IPS DF 6.9 (cell line): Measurements from ENCODE around the gene DNAJC7.

Experiments used
- DNase-seq: peaks from one replicate; pipeline ENCODE4 v3.0.0-alpha.2; 2013; ENCODE audit warnings: low read depth, low spot score
- H3K27ac ChIP-seq: one replicate; pipeline ENCODE4 v1.5.1; 2013; ENCODE audit warnings: low read length, control low read depth
- H3K27me3 ChIP-seq: 2 replicates; pipeline ENCODE4 v1.6.1; 2013; ENCODE audit warnings: mild to moderate bottlenecking, low read length; ENCODE audit not compliant: control insufficient read depth, insufficient read depth
- H3K36me3 ChIP-seq: 2 replicates; pipeline ENCODE4 v1.6.1; 2013; ENCODE audit warnings: low read length; ENCODE audit not compliant: control insufficient read depth, insufficient read depth
- H3K4me1 ChIP-seq: 2 replicates; pipeline ENCODE4 v1.6.1; 2013; ENCODE audit warnings: low read length; ENCODE audit not compliant: control insufficient read depth, insufficient read depth
- H3K4me3 ChIP-seq: 2 replicates; pipeline ENCODE4 v1.5.1; 2013; ENCODE audit warnings: mild to moderate bottlenecking, low read length
- H3K9me3 ChIP-seq: 2 replicates; pipeline ENCODE4 v1.6.1; 2013; ENCODE audit warnings: low read length, inconsistent platforms; ENCODE audit not compliant: control insufficient read depth, insufficient read depth
- WGBS: extraction: QIAGEN DNeasy Blood & Tissue Kit; methylation state at CpG from one replicate; pipeline ENCODE4 v1.1.7; 2013; ENCODE audit warnings: mixed read lengths, missing lambda C conversion rate; ENCODE audit not compliant: insufficient read length, insufficient coverage; 5-methylcytosine and 5-hydroxymethylcytosine counted together

The DNAJC7 gene

GRCh38 chr17:41968676-41969075 is 48.6 kb downstream of the DNAJC7 start:
- Histone ChIP-seq H3K36me3 (peaks cover 30% of the 10 kb centered on the region), H3K27ac (no peak overlapping the region), H3K4me3 (no peak overlapping the region), H3K27me3 (no peaks in the 10 kb centered on the region), H3K9me3 (no peaks in the 10 kb centered on the region), H3K4me1 (peaks cover 2% of the 10 kb centered on the region; the same call in 1 of the 2 replicates)
- no peak for DNase-seq
- WGBS = no CpG with 5 or more reads among the region's 10 CpGs

- H3K9me3 ChIP-seq = no peaks in the 10 kb centered on the region
- WGBS = no CpG with 5 or more reads among the region's 37 CpGs
- H3K36me3 ChIP-seq = peaks cover 25% of the 10 kb centered on the region
- DNase-seq = no peak
- no peaks in the 10 kb centered on the region for H3K27me3 ChIP-seq
- no peak overlapping the region for H3K27ac ChIP-seq
- H3K4me1 ChIP-seq = peaks cover 2% of the 10 kb centered on the region; the same call in 1 of the 2 replicates
- no peak overlapping the region for H3K4me3 ChIP-seq
Observed at GRCh38 chr17:41967921-41968578, 49.2 kb downstream of the DNAJC7 start.

- H3K27ac ChIP-seq = no peak overlapping the region
- no peak for DNase-seq
- H3K4me1 ChIP-seq = peaks cover 2% of the 10 kb centered on the region; the same call in 1 of the 2 replicates
- no peaks in the 10 kb centered on the region for H3K9me3 ChIP-seq
- peak overlapping the region; percentile 59 for H3K4me3 ChIP-seq
- no peaks in the 10 kb centered on the region for H3K27me3 ChIP-seq
- WGBS = no CpG with 5 or more reads among the region's 39 CpGs
- peaks cover 18% of the 10 kb centered on the region for H3K36me3 ChIP-seq
Observed at GRCh38 chr17:41967141-41967920, 49.9 kb downstream of the DNAJC7 start.

DNA sequence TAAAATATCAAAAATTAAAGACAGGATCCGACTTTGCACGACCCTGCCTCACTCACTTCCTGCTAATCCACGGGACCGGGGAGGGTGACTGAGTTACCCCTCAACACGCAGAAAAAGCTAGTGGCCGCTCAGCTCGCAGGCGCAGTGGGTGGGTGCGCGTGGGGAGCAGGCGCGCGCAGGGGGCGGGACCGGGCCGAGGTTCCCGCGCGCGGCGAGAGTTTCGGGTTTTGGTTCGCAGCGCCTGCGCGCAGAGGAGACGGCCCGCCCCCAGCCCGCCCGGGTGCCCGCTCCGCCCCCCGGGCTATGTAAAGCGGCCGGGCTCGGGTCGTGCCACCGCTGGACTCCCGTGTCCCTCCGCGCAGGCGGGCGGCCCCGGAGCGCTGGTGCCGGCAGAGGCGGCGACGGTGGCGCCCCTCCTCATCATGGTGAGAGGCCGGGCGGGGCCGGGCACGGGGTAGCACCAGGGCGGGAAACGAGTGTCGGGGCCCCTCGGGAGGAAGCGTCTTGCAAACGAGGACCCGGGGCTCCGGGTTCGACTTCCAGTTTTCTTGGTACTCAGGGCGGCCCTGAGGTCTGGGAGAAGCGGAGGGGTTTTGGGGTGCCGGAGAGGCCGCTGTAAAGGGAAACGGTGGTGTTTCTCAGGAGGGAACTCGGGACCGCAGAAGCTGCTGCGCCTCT is 50.6 kb downstream of the DNAJC7 start, which contains the start of gene CNP:
Gene CNP, plus strand, starts transcription at position 333 of the 678 bp plus-strand sequence. Its CDS starts 90 bp downstream, at position 423.
- WGBS = no CpG with 5 or more reads among the region's 71 CpGs
- H3K27me3 ChIP-seq = no peaks in the 10 kb centered on the region
- peaks cover 2% of the 10 kb centered on the region; the same call in 1 of the 2 replicates for H3K4me1 ChIP-seq
- H3K36me3 ChIP-seq = peaks cover 11% of the 10 kb centered on the region
- peak within 1 kb of the TSS; percentile 59 for H3K4me3 ChIP-seq
- peak; percentile 45 for DNase-seq
- no peaks in the 10 kb centered on the region for H3K9me3 ChIP-seq
- no peak within 1 kb of the TSS for H3K27ac ChIP-seq

- H3K4me1 ChIP-seq = peaks cover 2% of the 10 kb centered on the region; the same call in 1 of the 2 replicates
- H3K9me3 ChIP-seq = no peaks in the 10 kb centered on the region
- H3K27ac ChIP-seq = no peak overlapping the region
- WGBS = no CpG with 5 or more reads among the region's 18 CpGs
- H3K4me3 ChIP-seq = peak overlapping the region; percentile 59; the same call in 1 of the 2 replicates
- peaks cover 9% of the 10 kb centered on the region for H3K36me3 ChIP-seq
- no peaks in the 10 kb centered on the region for H3K27me3 ChIP-seq
- peak; percentile 55 for DNase-seq
Observed at GRCh38 chr17:41965694-41966462, 51.4 kb downstream of the DNAJC7 start.

DNA sequence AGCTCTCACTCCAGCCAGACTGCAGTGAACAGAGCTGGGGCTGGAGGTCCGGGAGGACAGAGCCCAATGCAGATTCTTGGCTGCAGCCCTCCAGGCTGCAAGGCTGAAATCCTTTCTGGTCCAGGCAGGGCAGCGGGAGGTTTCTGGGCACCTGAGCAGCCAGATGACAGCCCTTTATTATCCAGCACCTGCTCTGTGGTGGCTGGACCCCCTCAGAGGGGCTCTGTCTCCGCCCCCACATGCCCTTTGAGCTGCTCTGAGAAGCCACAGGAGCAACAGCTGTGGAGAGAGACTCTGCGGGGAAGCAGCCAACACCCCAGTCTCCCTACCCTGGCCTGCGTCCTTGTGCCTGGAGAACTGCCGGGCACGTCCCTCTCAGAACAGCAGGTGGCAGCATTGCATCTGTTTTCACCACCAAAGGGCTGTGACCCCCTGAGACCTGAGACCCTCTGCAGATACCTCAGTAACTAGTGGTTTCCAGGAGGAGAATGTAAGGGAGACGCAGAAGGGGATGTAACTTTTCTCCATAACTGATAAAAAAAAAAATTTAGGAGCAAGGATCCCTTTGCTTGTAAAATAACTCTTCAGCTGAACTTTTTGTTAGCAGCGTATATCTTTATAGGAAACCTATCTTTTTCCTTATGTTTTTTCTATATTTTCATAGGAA is 54.3 kb downstream of the DNAJC7 start:
- DNase-seq = peak; percentile 81
- Histone ChIP-seq H3K36me3 (no peaks in the 10 kb centered on the region; the same call in 1 of the 2 replicates), H3K27ac (no peak overlapping the region), H3K4me3 (no peak overlapping the region), H3K27me3 (no peaks in the 10 kb centered on the region), H3K9me3 (no peaks in the 10 kb centered on the region), H3K4me1 (peaks cover 6% of the 10 kb centered on the region; the same call in 1 of the 2 replicates)
- no CpG with 5 or more reads among the region's 9 CpGs for WGBS

- Histone ChIP-seq H3K27me3 (no peaks in the 10 kb centered on the region), H3K9me3 (no peaks in the 10 kb centered on the region), H3K4me3 (no peak overlapping the region), H3K36me3 (no peaks in the 10 kb centered on the region), H3K4me1 (peaks cover 5% of the 10 kb centered on the region; the same call in 1 of the 2 replicates), H3K27ac (no peak overlapping the region)
- WGBS = no CpG with 5 or more reads among the region's 5 CpGs
- DNase-seq = no peak
Observed at GRCh38 chr17:41962111-41962510, 55.1 kb downstream of the DNAJC7 start.

GRCh38 chr17:41959336-41960095 is 57.7 kb downstream of the DNAJC7 start:
- no CpG with 5 or more reads among the region's 17 CpGs for WGBS
- no peak overlapping the region for H3K4me3 ChIP-seq
- peak; percentile 54 for DNase-seq
- H3K27me3 ChIP-seq = no peaks in the 10 kb centered on the region
- no peaks in the 10 kb centered on the region for H3K9me3 ChIP-seq
- H3K27ac ChIP-seq = no peak overlapping the region
- peaks cover 5% of the 10 kb centered on the region; the same call in 1 of the 2 replicates for H3K4me1 ChIP-seq
- H3K36me3 ChIP-seq = no peaks in the 10 kb centered on the region

DNA sequence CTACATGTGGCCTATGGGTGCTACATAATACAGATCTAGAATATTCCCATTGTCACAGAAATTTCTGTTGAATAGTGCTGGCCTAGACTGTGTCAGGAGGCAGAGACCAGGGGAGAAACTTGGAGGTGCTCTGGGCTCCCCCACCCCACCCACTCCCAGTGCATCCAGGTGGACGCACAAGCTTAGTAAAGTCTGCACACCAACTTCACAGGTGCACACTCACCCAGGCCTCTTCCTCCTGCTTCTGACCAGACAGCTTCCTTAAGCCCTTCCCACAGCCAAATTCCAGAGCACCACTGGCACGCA is 58.3 kb downstream of the DNAJC7 start:
- Histone ChIP-seq H3K9me3 (no peaks in the 10 kb centered on the region), H3K36me3 (no peaks in the 10 kb centered on the region), H3K27ac (no peak overlapping the region), H3K4me1 (peaks cover 5% of the 10 kb centered on the region; the same call in 1 of the 2 replicates), H3K4me3 (no peak overlapping the region), H3K27me3 (no peaks in the 10 kb centered on the region)
- no peak for DNase-seq
- no CpG with 5 or more reads among the region's 2 CpGs for WGBS
